H1 (cell line): ENCODE data around the gene LKAAEAR1. TPM values are rescaled to one million over a fixed set of nuclear protein-coding genes. Genes with fewer than 3 reads are reported as not detected.

Experiments
- CBX8 ChIP-seq: fragments of 300-800, 300-1000 bp; sonication (generic); IDR thresholded peaks from 2 replicates; pipeline ENCODE4 v1.7.1; 2016; ENCODE audit warnings: low read depth, low read length, borderline replicate concordance
- CHD1 ChIP-seq: IDR thresholded peaks from 2 replicates; pipeline ENCODE4 v1.6.1; 2012; ENCODE audit warnings: low read depth, low read length, improper control_type of control experiment
- CHD2 ChIP-seq: IDR thresholded peaks from 2 replicates; pipeline ENCODE4 v1.6.1; 2012; ENCODE audit warnings: low read length, improper control_type of control experiment
- CTCF ChIP-seq, 3 experiments: IDR thresholded peaks; 1 replicate in 2 of 3; 2 replicates in 1 of 3; pipeline versions ENCODE4 v1.5.1 to v1.6.1; 2011; ENCODE audit warnings: low read length in 3 of 3, mild to moderate bottlenecking in 3 of 3, inconsistent platforms in 2 of 3, low read depth in 1 of 3, moderate library complexity in 1 of 3; ENCODE audit not compliant: insufficient read depth in 1 of 3; ENCODE audit errors: control extremely low read depth in 1 of 3
- E2F6 ChIP-seq: IDR thresholded peaks from 2 replicates; pipeline ENCODE4 v1.6.1; 2012; ENCODE audit warnings: inconsistent platforms
- EGR1 ChIP-seq: IDR thresholded peaks from 2 replicates; pipeline ENCODE4 v1.6.1; 2011; ENCODE audit warnings: low read depth, low read length, borderline replicate concordance
- EP300 ChIP-seq, 2 experiments: IDR thresholded peaks; 1 replicate in 1 of 2; 2 replicates in 1 of 2; pipeline ENCODE4 v1.6.1; 2011 to 2012; ENCODE audit warnings: low read depth in 2 of 2, low read length in 2 of 2, mild to moderate bottlenecking in 2 of 2, borderline replicate concordance in 1 of 2, inconsistent platforms in 1 of 2, moderate library complexity in 1 of 2
- EZH2 ChIP-seq: fragments of 200-600 bp; sonication (generic); IDR thresholded peaks from 2 replicates; pipeline ENCODE4 v1.7.1; 2012; ENCODE audit warnings: low read depth, mild to moderate bottlenecking, moderate library complexity, low read length, inconsistent platforms; ENCODE audit not compliant: severe bottlenecking
- HDAC2 ChIP-seq, 2 experiments: fragments of 300-600 bp in 1 of 2; sonication (generic) in 1 of 2; IDR thresholded peaks; 2 replicates each; pipeline ENCODE4 v1.6.1; 2011 to 2012; ENCODE audit warnings: low read depth in 2 of 2, low read length in 2 of 2, mild to moderate bottlenecking in 2 of 2, moderate library complexity in 2 of 2, borderline replicate concordance in 1 of 2, inconsistent platforms in 1 of 2
- KDM1A ChIP-seq: fragments of 200-600, 300-600 bp; sonication (generic); IDR thresholded peaks from 2 replicates; pipeline ENCODE4 v1.7.1; 2016; ENCODE audit warnings: mild to moderate bottlenecking, low read length, borderline replicate concordance
- RAD21 ChIP-seq, 2 experiments: IDR thresholded peaks in 1 of 2; conservative IDR thresholded peaks in 1 of 2; 2 replicates each; pipeline ENCODE4 v1.6.1; 2011; ENCODE audit warnings: low read depth in 2 of 2, low read length in 2 of 2, improper control_type of control experiment in 1 of 2, inconsistent platforms in 1 of 2, mild to moderate bottlenecking in 1 of 2, moderate library complexity in 1 of 2
- RBBP5 ChIP-seq: IDR thresholded peaks from 2 replicates; pipeline ENCODE4 v1.7.1; 2012; ENCODE audit warnings: low read depth, mild to moderate bottlenecking, inconsistent platforms, low read length, moderate library complexity, borderline replicate concordance
- RNF2 ChIP-seq: fragments of 200-900, 300-1000 bp; sonication (generic); IDR thresholded peaks from 2 replicates; pipeline ENCODE4 v1.7.1; 2016; ENCODE audit warnings: borderline replicate concordance, low read depth, mild to moderate bottlenecking, antibody characterized with exemption, low read length; ENCODE audit not compliant: poor library complexity, severe bottlenecking; ENCODE audit errors: missing control alignments
- SIN3A ChIP-seq, 2 experiments: IDR thresholded peaks in 1 of 2; conservative IDR thresholded peaks in 1 of 2; 2 replicates each; pipeline ENCODE4 v1.6.1; 2011 to 2012; ENCODE audit warnings: low read length in 2 of 2, improper control_type of control experiment in 1 of 2, low read depth in 1 of 2, mild to moderate bottlenecking in 1 of 2
- SP2 ChIP-seq: IDR thresholded peaks from 2 replicates; pipeline ENCODE4 v1.6.1; 2012; ENCODE audit warnings: mild to moderate bottlenecking, low read length, inconsistent platforms
- SP4 ChIP-seq: IDR thresholded peaks from 2 replicates; pipeline ENCODE4 v1.6.1; 2012; ENCODE audit warnings: low read length, inconsistent platforms
- TAF7 ChIP-seq: optimal IDR thresholded peaks from 2 replicates; pipeline ENCODE3; 2011; ENCODE audit warnings: low read depth, mild to moderate bottlenecking, inconsistent platforms, low read length, moderate library complexity, borderline replicate concordance
- TCF12 ChIP-seq: IDR thresholded peaks from 2 replicates; pipeline ENCODE4 v1.6.1; 2011; ENCODE audit warnings: low read depth, mild to moderate bottlenecking, low read length
- polyA plus RNA-seq, 7 experiments: library from polyadenylated mRNA; depleted of rRNA in 3 of 7; stranded (reverse) in 5 of 7; unstranded in 2 of 7; fragments of >200 nt in 5 of 7; fragments of 200-250 nt in 2 of 7; gene quantifications; 1 replicate in 5 of 7; 2 replicates in 1 of 7; 4 replicates in 1 of 7; pipeline versions ENCODE4 v1.2.1 to v1.2.3, GENCODE V29; 2011 to 2013; ENCODE audit warnings: missing spikeins in 2 of 7, mixed read lengths in 2 of 7
- total RNA-seq: library from RNA; stranded (reverse); fragmentation: NEBNext Ultra II Directional; extraction: Animal tissue kit (Norgen Biotek cat#: 25700); gene quantifications from 2 replicates; pipeline ENCODE4 v1.2.1, GENCODE V29; 2021

The LKAAEAR1 gene
- total and polyA plus RNA-seq, 2 of the 8 experiments (the other 6 are each of a cell fraction or from before 2014, with no cell fraction given) = 0.41 to 0.53 TPM

- TF ChIP-seq RBBP5 (0 out of 2 replicates have a peak, but pooled peaks have one; percentile 29), TAF7 (no peak), CHD2 (peak; percentile 26; the same call in 1 of the 2 replicates), SIN3A (conservative IDR thresholded peaks at IDR 0.05 in 1 of 2, IDR thresholded peaks at IDR 0.05 in 1 of 2; ENCODE audit: low read depth in 1 of 2, low read length in 2 of 2) (0 out of 4 replicates have a peak, but pooled peaks of 1 of the 2 experiments have one; percentile 45), TCF12 (0 out of 2 replicates have a peak, but pooled peaks have one; percentile 54), EGR1 (no peak), CBX8 (no peak), HDAC2 (IDR thresholded peaks at IDR 0.05; ENCODE audit: borderline replicate concordance in 1 of 2, low read depth in 2 of 2, low read length in 2 of 2) (no peak), EP300 (IDR thresholded peaks at IDR 0.05; ENCODE audit: borderline replicate concordance in 1 of 2, low read depth in 2 of 2, low read length in 2 of 2) (peak in 1 of 2 experiments; percentile 4; a peak in 1 of 3 replicates), CHD1 (no peak), RAD21 (IDR thresholded peaks at IDR 0.05 in 1 of 2, conservative IDR thresholded peaks at IDR 0.05 in 1 of 2; ENCODE audit: low read depth in 2 of 2, low read length in 2 of 2) (peak; percentile 87 to 88), SP4 (no peak), CTCF (IDR thresholded peaks at IDR 0.05; ENCODE audit: control extremely low read depth in 1 of 3, insufficient read depth in 1 of 3, low read depth in 1 of 3, low read length in 3 of 3) (peak; percentile 91 to 97 (median 95)), RNF2 (no peak), E2F6 (no peak), KDM1A (no peak), EZH2 (no peak), SP2 (no peak)
Observed at GRCh38 chr20:64057628-64058498, 26.3 kb downstream of the LKAAEAR1 start (continued).
